IMR-90 (cell line): ENCODE measurements around the gene KRTAP5-1. TPM values are rescaled to one million over a fixed set of nuclear protein-coding genes. Genes with fewer than 3 reads are reported as not detected.

ENCODE experiments used
- ATAC-seq: fragments of 200-7000 bp; cut with Tn5 transposase; 2 replicates; pipeline ENCODE4 v1.9.1; 2020; ENCODE audit warnings: low read depth, mild to moderate bottlenecking, moderate library complexity
- BruUV-seq: library from RNA; stranded (reverse); fragments of 400-500 nt; replicated peaks from 2 replicates; lab custom pipeline; 2021; lab: Mats Ljungman, UMichigan
- CTCF ChIA-PET: fragments of 300-600 bp; formaldehyde crosslinking; extraction: SDS; loops from one replicate; lab custom pipeline; 2021; ENCODE audit warnings: antibody characterized with exemption; lab: Yijun Ruan, JAX
- POLR2A ChIA-PET: fragments of 300-600 bp; sonication (Branson Sonifier 250); formaldehyde crosslinking; loops from one replicate; lab custom pipeline; 2022; ENCODE audit warnings: antibody characterized with exemption; ENCODE audit not compliant: unreplicated experiment; lab: Charles Lee
- DNase-seq: peaks from one replicate; pipeline ENCODE4 v3.0.0; 2013
- H2AFZ ChIP-seq: replicated peaks from 2 replicates; pipeline ENCODE3; 2013; ENCODE audit warnings: low read length, mild to moderate bottlenecking; ENCODE audit not compliant: poor library complexity
- H2AK5ac ChIP-seq: 2 replicates; pipeline ENCODE4 v1.6.1; 2013; ENCODE audit warnings: low read depth, low read length, inconsistent platforms
- H2AK9ac ChIP-seq: replicated peaks from 2 replicates; pipeline ENCODE3; 2013; ENCODE audit warnings: mild to moderate bottlenecking, low read depth, low read length, moderate library complexity; ENCODE audit not compliant: poor library complexity
- H2BK120ac ChIP-seq: 2 replicates; pipeline ENCODE4 v1.6.1; 2013; ENCODE audit warnings: low read depth, low read length, inconsistent platforms
- H2BK15ac ChIP-seq: 3 replicates; pipeline ENCODE4 v1.6.1; 2013; ENCODE audit warnings: low read depth, low read length, inconsistent platforms
- H2BK20ac ChIP-seq: 2 replicates; pipeline ENCODE4 v1.6.1; 2013; ENCODE audit warnings: low read depth, mild to moderate bottlenecking, inconsistent platforms, low read length, moderate library complexity
- H2BK5ac ChIP-seq: 2 replicates; pipeline ENCODE4 v1.6.1; 2013; ENCODE audit warnings: mild to moderate bottlenecking, low read depth, low read length, inconsistent platforms; ENCODE audit not compliant: poor library complexity, severe bottlenecking
- H3K14ac ChIP-seq: replicated peaks from 2 replicates; pipeline ENCODE4 v1.6.1; 2013; ENCODE audit warnings: low read depth, low read length, inconsistent platforms
- H3K18ac ChIP-seq: 2 replicates; pipeline ENCODE4 v1.6.1; 2013; ENCODE audit warnings: low read depth, low read length, control low read depth
- H3K23ac ChIP-seq: 2 replicates; pipeline ENCODE4 v1.6.1; 2013; ENCODE audit warnings: low read depth, low read length, inconsistent platforms
- H3K27ac ChIP-seq: 2 replicates; pipeline ENCODE4 v1.5.1; 2013; ENCODE audit warnings: mild to moderate bottlenecking, control low read depth, low read length; ENCODE audit not compliant: insufficient read depth
- H3K27me3 ChIP-seq: 2 replicates; pipeline ENCODE4 v1.6.1; 2013; ENCODE audit warnings: low read length; ENCODE audit not compliant: control insufficient read depth, insufficient read depth
- H3K36me3 ChIP-seq: 2 replicates; pipeline ENCODE4 v1.6.1; 2013; ENCODE audit warnings: low read length, mixed read lengths; ENCODE audit not compliant: control insufficient read depth, insufficient read depth
- H3K4ac ChIP-seq: 2 replicates; pipeline ENCODE4 v1.6.1; 2013; ENCODE audit warnings: low read depth, low read length, inconsistent platforms
- H3K4me1 ChIP-seq: 2 replicates; pipeline ENCODE4 v1.6.1; 2013; ENCODE audit warnings: low read length, mixed read lengths; ENCODE audit not compliant: control insufficient read depth, insufficient read depth
- H3K4me2 ChIP-seq: 2 replicates; pipeline ENCODE4 v1.6.1; 2013; ENCODE audit warnings: low read depth, mild to moderate bottlenecking, control low read depth, low read length, moderate library complexity
- H3K4me3 ChIP-seq: 2 replicates; pipeline ENCODE4 v1.5.1; 2013; ENCODE audit warnings: low read depth, mild to moderate bottlenecking, control low read depth, low read length, moderate library complexity; ENCODE audit not compliant: insufficient read depth
- H3K56ac ChIP-seq: 2 replicates; pipeline ENCODE4 v1.6.1; 2013; ENCODE audit warnings: low read length, inconsistent platforms; ENCODE audit not compliant: insufficient read depth; ENCODE audit errors: extremely low read depth
- H3K79me1 ChIP-seq, 2 experiments: 2 replicates each; pipeline ENCODE4 v1.6.1; 2013; ENCODE audit warnings: low read length in 2 of 2, inconsistent platforms in 1 of 2, low read depth in 1 of 2
- H3K9ac ChIP-seq: 2 replicates; pipeline ENCODE4 v1.6.1; 2013; ENCODE audit warnings: low read depth, low read length, control low read depth
- H3K9me1 ChIP-seq: 2 replicates; pipeline ENCODE4 v1.6.1; 2013; ENCODE audit warnings: low read length, inconsistent platforms; ENCODE audit not compliant: insufficient read depth
- H3K9me3 ChIP-seq: 2 replicates; pipeline ENCODE4 v1.6.1; 2013; ENCODE audit warnings: low read length; ENCODE audit not compliant: control insufficient read depth, insufficient read depth
- H4K20me1 ChIP-seq: 2 replicates; pipeline ENCODE4 v1.6.1; 2013; ENCODE audit warnings: low read length, inconsistent platforms; ENCODE audit not compliant: insufficient read depth
- H4K5ac ChIP-seq: 2 replicates; pipeline ENCODE4 v1.6.1; 2013; ENCODE audit warnings: mild to moderate bottlenecking, low read depth, low read length, control low read depth
- H4K8ac ChIP-seq, 2 experiments: 2 replicates each; pipeline ENCODE4 v1.6.1; 2013; ENCODE audit warnings: low read depth in 2 of 2, low read length in 2 of 2, control low read depth in 1 of 2, inconsistent platforms in 1 of 2
- H4K91ac ChIP-seq: 2 replicates; pipeline ENCODE4 v1.6.1; 2013; ENCODE audit warnings: low read depth, low read length, inconsistent platforms; ENCODE audit not compliant: insufficient read depth
- BHLHE40 ChIP-seq: fragments of 150-350 bp; IDR thresholded peaks from 2 replicates; pipeline ENCODE4 v1.6.1; 2016; ENCODE audit warnings: mild to moderate bottlenecking, low read depth, low read length
- CEBPB ChIP-seq: IDR thresholded peaks from 2 replicates; pipeline ENCODE4 v1.6.1; 2012; ENCODE audit warnings: low read depth, low read length, improper control_type of control experiment
- CHD1 ChIP-seq: IDR thresholded peaks from 2 replicates; pipeline ENCODE4 v1.6.1; 2012; ENCODE audit warnings: low read depth, low read length, improper control_type of control experiment
- ELK1 ChIP-seq: fragments of 150-350 bp; IDR thresholded peaks from 2 replicates; pipeline ENCODE4 v1.6.1; 2016; ENCODE audit warnings: low read depth, mild to moderate bottlenecking, low read length, moderate library complexity, borderline replicate concordance
- MAFK ChIP-seq: IDR thresholded peaks from 2 replicates; pipeline ENCODE4 v1.6.1; 2012; ENCODE audit warnings: low read depth, low read length, improper control_type of control experiment
- MAZ ChIP-seq: IDR thresholded peaks from 2 replicates; pipeline ENCODE4 v1.6.1; 2012; ENCODE audit warnings: low read depth, mild to moderate bottlenecking, low read length, improper control_type of control experiment, moderate library complexity, borderline replicate concordance
- NFE2L2 ChIP-seq: fragments of 150-350 bp; IDR thresholded peaks from 2 replicates; pipeline ENCODE4 v1.6.1; 2016; ENCODE audit warnings: low read depth, mild to moderate bottlenecking, low read length
- POLR2A ChIP-seq: IDR thresholded peaks from 2 replicates; pipeline ENCODE4 v1.6.1; 2012; ENCODE audit warnings: mild to moderate bottlenecking, low read depth, low read length
- RCOR1 ChIP-seq: IDR thresholded peaks from 2 replicates; pipeline ENCODE4 v1.6.1; 2012; ENCODE audit warnings: mild to moderate bottlenecking, low read length, improper control_type of control experiment; ENCODE audit not compliant: insufficient replicate concordance
- RFX5 ChIP-seq: IDR thresholded peaks from 2 replicates; pipeline ENCODE4 v1.8.0; 2012; ENCODE audit warnings: low read depth, mild to moderate bottlenecking, low read length, moderate library complexity
- SMC3 ChIP-seq: fragments of 150-350 bp; IDR thresholded peaks from 2 replicates; pipeline ENCODE4 v1.6.1; 2016; ENCODE audit warnings: low read depth, mild to moderate bottlenecking, antibody characterized with exemption, low read length, moderate library complexity
- USF2 ChIP-seq: fragments of 150-350 bp; IDR thresholded peaks from 2 replicates; pipeline ENCODE4 v1.6.1; 2017; ENCODE audit warnings: mild to moderate bottlenecking, antibody characterized with exemption, low read length, low read depth
- WGBS, 2 experiments: methylation state at CpG; one replicate each; pipeline versions ENCODE4 v1.1.5 to v1.1.7; 2013; ENCODE audit warnings: missing lambda C conversion rate in 2 of 2; ENCODE audit not compliant: insufficient read length in 1 of 2; ENCODE audit errors: extremely low coverage in 2 of 2; 5-methylcytosine and 5-hydroxymethylcytosine counted together
- dilution Hi-C: fragments of 300-500 bp; cut with HindIII; formaldehyde crosslinking; loops from one replicate; pipeline ENCODE4 v1.14.3; 2018; ENCODE audit warnings: low sequenced_read_pairs; ENCODE audit not compliant: unreplicated experiment
- in situ Hi-C: fragments of 300-500 bp; cut with MboI; formaldehyde crosslinking; loops from 3 replicates; pipeline ENCODE4 v1.14.3; 2019; ENCODE audit warnings: low sequenced_read_pairs, inconsistent platforms, mixed read lengths
- intact Hi-C: fragments of 100-400 bp; cut with micrococcal nuclease; formaldehyde crosslinking; loops from 2 replicates; pipeline ENCODE4 v1.10.0; 2022
- polyA plus RNA-seq, 3 experiments: library from polyadenylated mRNA; depleted of rRNA; stranded (reverse); fragments of >200 nt; gene quantifications; 2 replicates each; pipeline ENCODE4 v1.2.3, GENCODE V29; 2012; ENCODE audit warnings: low replicate concordance in 1 of 3
- total RNA-seq: library from RNA; depleted of rRNA; stranded (reverse); fragments of >200 nt; gene quantifications from 2 replicates; pipeline ENCODE4 v1.2.3, GENCODE V29; 2012

The KRTAP5-1 gene
- total and polyA plus RNA-seq, 2 of the 4 experiments (the other 2 are of a cell fraction), result not detected

- TF ChIP-seq USF2, result no peak
These were observed 27.8 kb downstream of the KRTAP5-1 start (continued) for GRCh38 chr11:1557051-1557884.

GRCh38 chr11:1556278-1556902, 28.7 kb downstream of the KRTAP5-1 start:
- CTCF ChIA-PET, result no interaction called here
- DNase-seq (no peak), ATAC-seq (no peak)
- peaks cover 14% of the 10 kb centered on the region for H3K9me1 ChIP-seq
- peaks cover 11% of the 10 kb centered on the region for H4K20me1 ChIP-seq
- no peak overlapping the region for H3K4ac ChIP-seq
- H2AK5ac ChIP-seq, result no peak overlapping the region
- H3K23ac ChIP-seq, result no peak overlapping the region
- H3K56ac ChIP-seq, result no peak overlapping the region
- no peak overlapping the region for H3K4me2 ChIP-seq
- H2AK9ac ChIP-seq, result no peak overlapping the region
- H3K14ac ChIP-seq, result no peak overlapping the region
- H2BK120ac ChIP-seq, result no peak overlapping the region
- H3K9me3 ChIP-seq, result no peaks in the 10 kb centered on the region
- no peak overlapping the region for H4K91ac ChIP-seq
- H3K79me1 ChIP-seq, result peaks cover 0 to 16% of the 10 kb centered on the region in 2 experiments; a peak in 1 of 4 replicates
- 70 to 100% methylated on average over 2 to 22 of the region's 63 CpGs for WGBS, 2 experiments
- H2AFZ ChIP-seq, result no peak overlapping the region
- no TSS peak for BruUV-seq
- H2BK20ac ChIP-seq, result no peak overlapping the region
- peaks cover 20% of the 10 kb centered on the region for H3K4me1 ChIP-seq
- no peak overlapping the region for H2BK15ac ChIP-seq
- H3K18ac ChIP-seq, result no peak overlapping the region
- in situ Hi-C loops (no loop called here), intact Hi-C loops (no loop called here), dilution Hi-C loops (no loop called here)
- H3K27ac ChIP-seq, result no peak overlapping the region
- POLR2A ChIA-PET, result no interaction called here
- no peak overlapping the region for H4K5ac ChIP-seq
- H3K27me3 ChIP-seq, result no peaks in the 10 kb centered on the region; the same call in 1 of the 2 replicates
- H4K8ac ChIP-seq, result no peak overlapping the region
- peaks cover 9% of the 10 kb centered on the region; the same call in 1 of the 2 replicates for H3K36me3 ChIP-seq
- no peak overlapping the region for H2BK5ac ChIP-seq
- no peak overlapping the region for H3K9ac ChIP-seq
- H3K4me3 ChIP-seq, result no peak overlapping the region
- TF ChIP-seq MAFK (no peak), BHLHE40 (no peak), POLR2A (no peak), USF2 (no peak), CHD1 (no peak), RCOR1 (no peak), RFX5 (no peak), SMC3 (no peak), MAZ (no peak), ELK1 (no peak), NFE2L2 (no peak), CEBPB (no peak)
